WTC11 (cell line): ENCODE results near the gene MAP3K21. TPM values are rescaled to one million over a fixed set of nuclear protein-coding genes. Genes with fewer than 3 reads are reported as not detected.

Experiments used
- ATAC-seq: fragments of 200-7000 bp; cut with Tn5 transposase; 2 replicates; pipeline ENCODE4 v1.10.0; 2021; ENCODE audit warnings: mild to moderate bottlenecking, moderate library complexity
- CTCF ChIA-PET: fragments of 300-600 bp; sonication (Branson Sonifier 250); formaldehyde crosslinking; loops from one replicate; lab custom pipeline; 2021; ENCODE audit warnings: antibody characterized with exemption; lab: Charles Lee
- POLR2A ChIA-PET: fragments of 350-600 bp; sonication (Branson Sonifier 250); formaldehyde crosslinking; loops from one replicate; lab custom pipeline; 2021; ENCODE audit warnings: antibody characterized with exemption; lab: Charles Lee
- DNase-seq: peaks from one replicate; pipeline ENCODE4 v3.0.0; 2021; ENCODE audit warnings: low spot score
- H3K27ac Mint-ChIP-seq: 2 replicates; pipeline ENCODE4 v1.8.0; 2021; ENCODE audit warnings: mixed read lengths
- H3K27me3 Mint-ChIP-seq: 2 replicates; pipeline ENCODE4 v1.8.0; 2021; ENCODE audit warnings: low read depth, mild to moderate bottlenecking, moderate library complexity, mixed read lengths
- H3K36me3 Mint-ChIP-seq: 2 replicates; pipeline ENCODE4 v1.8.0; 2021; ENCODE audit warnings: mixed read lengths
- H3K4me1 Mint-ChIP-seq: 2 replicates; pipeline ENCODE4 v1.8.0; 2022; ENCODE audit warnings: mixed read lengths
- H3K4me3 Mint-ChIP-seq: 2 replicates; pipeline ENCODE4 v1.8.0; 2021; ENCODE audit warnings: mild to moderate bottlenecking, moderate library complexity, mixed read lengths
- H3K9me3 Mint-ChIP-seq: 2 replicates; pipeline ENCODE4 v1.8.0; 2021; ENCODE audit warnings: mixed read lengths
- ATF6 ChIP-seq: sonication (generic); formaldehyde crosslinking; IDR thresholded peaks from 2 replicates; pipeline ENCODE4 v1.8.1; 2023; ENCODE audit warnings: mild to moderate bottlenecking, missing genetic modification reagents
- ESRRA ChIP-seq: sonication (generic); formaldehyde crosslinking; IDR thresholded peaks from 2 replicates; pipeline ENCODE4 v1.8.1; 2022; ENCODE audit warnings: mild to moderate bottlenecking, missing genetic modification reagents, borderline replicate concordance
- FOXJ3 ChIP-seq: sonication (generic); formaldehyde crosslinking; IDR thresholded peaks from 2 replicates; pipeline ENCODE4 v1.9.0; 2021; ENCODE audit warnings: missing genetic modification reagents, mild to moderate bottlenecking, borderline replicate concordance
- HMGXB4 ChIP-seq: sonication (generic); formaldehyde crosslinking; IDR thresholded peaks from 2 replicates; pipeline ENCODE4 v1.8.1; 2023; ENCODE audit warnings: mild to moderate bottlenecking, moderate library complexity, missing genetic modification reagents
- KAT7 ChIP-seq: sonication (generic); formaldehyde crosslinking; IDR thresholded peaks from 2 replicates; pipeline ENCODE4 v1.8.1; 2023; ENCODE audit warnings: missing genetic modification reagents, mild to moderate bottlenecking, borderline replicate concordance
- MLX ChIP-seq: sonication (generic); formaldehyde crosslinking; IDR thresholded peaks from 2 replicates; pipeline ENCODE4 v1.8.1; 2023; ENCODE audit warnings: mild to moderate bottlenecking, missing genetic modification reagents, moderate library complexity
- MYBL2 ChIP-seq: sonication (generic); formaldehyde crosslinking; IDR thresholded peaks from 2 replicates; pipeline ENCODE4 v1.8.1; 2023; ENCODE audit warnings: mild to moderate bottlenecking, moderate library complexity, missing genetic modification reagents
- NFATC4 ChIP-seq: fragments of 250-450 bp; sonication (Bioruptor Pico); IDR thresholded peaks from 2 replicates; pipeline ENCODE4 v1.9.0; 2021; ENCODE audit warnings: mild to moderate bottlenecking
- NFE2L1 ChIP-seq: sonication (generic); formaldehyde crosslinking; IDR thresholded peaks from 2 replicates; pipeline ENCODE4 v1.8.1; 2023; ENCODE audit warnings: missing genetic modification reagents
- SOX15 ChIP-seq: fragments of 250-450 bp; sonication (Bioruptor Pico); IDR thresholded peaks from 2 replicates; pipeline ENCODE4 v1.9.0; 2021; ENCODE audit warnings: mild to moderate bottlenecking
- STAT6 ChIP-seq: sonication (generic); formaldehyde crosslinking; conservative IDR thresholded peaks from 2 replicates; pipeline ENCODE4 v1.8.1; 2023; ENCODE audit warnings: mild to moderate bottlenecking, low read depth, missing genetic modification reagents, moderate library complexity
- TCF7 ChIP-seq: sonication (generic); formaldehyde crosslinking; IDR thresholded peaks from 2 replicates; pipeline ENCODE4 v1.8.0; 2022; ENCODE audit warnings: mild to moderate bottlenecking, low read depth, missing genetic modification reagents, moderate library complexity
- ZNF138 ChIP-seq: sonication (generic); formaldehyde crosslinking; conservative IDR thresholded peaks from 2 replicates; pipeline ENCODE4 v1.8.1; 2022; ENCODE audit warnings: mild to moderate bottlenecking, moderate library complexity, missing genetic modification reagents
- ZNF232 ChIP-seq: sonication (generic); formaldehyde crosslinking; IDR thresholded peaks from 2 replicates; pipeline ENCODE4 v1.8.0; 2022; ENCODE audit warnings: mild to moderate bottlenecking, missing genetic modification reagents
- ZNF281 ChIP-seq: sonication (generic); formaldehyde crosslinking; IDR thresholded peaks from 2 replicates; pipeline ENCODE4 v1.8.0; 2023; ENCODE audit warnings: mild to moderate bottlenecking, missing genetic modification reagents
- ZNF425 ChIP-seq: fragments of 250-450 bp; sonication (Bioruptor Pico); conservative IDR thresholded peaks from 2 replicates; pipeline ENCODE4 v1.9.0; 2021; ENCODE audit warnings: mild to moderate bottlenecking
- total RNA-seq: library from RNA; stranded (reverse); gene quantifications from 3 replicates; pipeline ENCODE4 v1.2.3, GENCODE V29; 2021

Gene MAP3K21
- total RNA-seq, 1 experiment from 2014 or later = 24.0 TPM

GRCh38 chr1:233432916-233433315 lies 105.4 kb downstream of the MAP3K21 start:
- no peak overlapping the region for H3K27ac Mint-ChIP-seq
- TF ChIP-seq MYBL2 (CRISPR knock-in tag) = no peak
- TF ChIP-seq ATF6 (CRISPR knock-in tag) = no peak
- no peak for TF ChIP-seq HMGXB4
- no peak for TF ChIP-seq TCF7 (CRISPR knock-in tag)
- TF ChIP-seq FOXJ3 (CRISPR knock-in tag) = no peak
- TF ChIP-seq STAT6 = no peak
- TF ChIP-seq NFATC4 (CRISPR knock-in tag) = no peak
- no peak for TF ChIP-seq NFE2L1 (CRISPR knock-in tag)
- TF ChIP-seq KAT7 (CRISPR knock-in tag) = no peak
- TF ChIP-seq ZNF281 (CRISPR knock-in tag) = no peak
- no peak for TF ChIP-seq ZNF138
- TF ChIP-seq ZNF232 (CRISPR knock-in tag) = no peak
- TF ChIP-seq MLX (CRISPR knock-in tag) = no peak
- TF ChIP-seq ZNF425 (CRISPR knock-in tag) = no peak
- TF ChIP-seq SOX15 = no peak
- TF ChIP-seq ESRRA (CRISPR knock-in tag) = no peak
- H3K27me3 Mint-ChIP-seq = no peaks in the 10 kb centered on the region
- ChIA-PET CTCF (no interaction called here), POLR2A (interaction anchor here (0.7 kb wide), 1 partner anchor 234 kb away, joined by 4 read pairs; no protein-coding TSS in a partner anchor)
- no peak overlapping the region for H3K4me3 Mint-ChIP-seq
- peaks cover 8% of the 10 kb centered on the region for H3K4me1 Mint-ChIP-seq
- peaks cover 10% of the 10 kb centered on the region; the same call in 1 of the 2 replicates for H3K36me3 Mint-ChIP-seq
- ATAC-seq (no peak), DNase-seq (no peak)
- peaks cover 20% of the 10 kb centered on the region for H3K9me3 Mint-ChIP-seq
